GM12891 (cell line): ENCODE measurements around the gene HIBADH.

Source experiments
- POLR2A ChIP-seq: IDR thresholded peaks from 2 replicates; pipeline ENCODE4 v1.6.1; 2011; ENCODE audit warnings: low read depth, low read length, control low read depth
- POLR2AphosphoS5 ChIP-seq: IDR thresholded peaks from 2 replicates; pipeline ENCODE4 v1.6.1; 2011; ENCODE audit warnings: low read depth, low read length, control low read depth
- POU2F2 ChIP-seq: IDR thresholded peaks from 2 replicates; pipeline ENCODE4 v1.6.1; 2011; ENCODE audit warnings: low read depth, mild to moderate bottlenecking, control low read depth, low read length, moderate library complexity
- TAF1 ChIP-seq: IDR thresholded peaks from 2 replicates; pipeline ENCODE4 v1.6.1; 2011; ENCODE audit warnings: low read depth, low read length, control low read depth

DNA sequence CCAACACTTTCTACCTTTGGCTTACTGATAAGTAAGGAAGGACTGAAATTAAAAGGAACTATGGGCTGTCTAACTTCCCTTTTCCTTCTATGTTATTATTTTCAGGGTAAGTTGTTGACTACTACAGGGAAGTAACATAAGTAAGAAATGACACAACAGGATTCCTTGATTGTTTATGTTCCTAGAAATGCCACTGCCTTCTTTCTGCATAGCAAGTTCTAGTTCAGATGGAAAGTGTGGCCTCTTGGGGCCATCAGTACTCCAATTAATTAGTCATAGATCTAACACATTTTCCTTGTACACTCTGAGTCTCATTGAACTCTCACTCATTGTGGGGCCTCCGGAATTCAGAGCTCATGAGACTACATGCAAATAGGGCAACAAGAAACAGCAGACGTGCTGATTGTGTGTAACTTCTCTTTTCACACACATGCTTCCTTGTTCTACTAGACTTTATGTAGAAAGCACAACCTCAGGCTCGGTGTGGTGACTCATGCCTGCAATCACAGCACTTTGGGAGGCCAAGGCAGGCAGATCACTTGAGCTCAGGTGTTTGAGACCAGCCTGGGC is 35.3 kb upstream of the HIBADH start:
- TF ChIP-seq TAF1 (no peak), POU2F2 (peak; percentile 26; the same call in 1 of the 2 replicates), POLR2AphosphoS5 (no peak), POLR2A (no peak)
